Activated T-cell treated with anti-CD3 and anti-CD28 coated beads for 24 hours (primary cell): Measurements from ENCODE around the gene CARD10.

Experiments used
- DNase-seq: peaks from one replicate; pipeline ENCODE4 v3.0.0-alpha.2; 2020; ENCODE audit warnings: low read depth

The CARD10 gene

GRCh38 chr22:37519268-37520195, at the start of gene CARD10:
Gene CARD10, minus strand, starts transcription at chr22:37519415. Its CDS starts 215 bp downstream, at chr22:37519200.
- no peak for DNase-seq

- DNase-seq: no peak
Observed at GRCh38 chr22:37568448-37569008, 49.3 kb upstream of the CARD10 start.

- DNase-seq: no peak
Observed at GRCh38 chr22:37568012-37568411, 48.8 kb upstream of the CARD10 start.

GRCh38 chr22:37566903-37567798, 47.9 kb upstream of the CARD10 start:
- DNase-seq: peak; percentile 84

- DNase-seq: peak; percentile 11
Observed at GRCh38 chr22:37566329-37566837, 47.2 kb upstream of the CARD10 start.

GRCh38 chr22:37565830-37566229, 46.6 kb upstream of the CARD10 start:
- DNase-seq: no peak

GRCh38 chr22:37564111-37564711, 45.0 kb upstream of the CARD10 start:
- no peak for DNase-seq

GRCh38 chr22:37563153-37564081, 44.2 kb upstream of the CARD10 start:
- no peak for DNase-seq

GRCh38 chr22:37562049-37562875, 43.0 kb upstream of the CARD10 start:
- no peak for DNase-seq

- DNase-seq: peak; percentile 69
Observed at GRCh38 chr22:37561212-37562048, 42.2 kb upstream of the CARD10 start.

- no peak for DNase-seq
Observed at GRCh38 chr22:37560608-37561211, 41.5 kb upstream of the CARD10 start.

- no peak for DNase-seq
Observed at GRCh38 chr22:37559901-37560607, 40.8 kb upstream of the CARD10 start, which contains the start of gene CDC42EP1. Gene CDC42EP1, plus strand, starts transcription at chr22:37560480. Its CDS starts 5,870 bp downstream, at chr22:37566350.

- DNase-seq: no peak
Observed at GRCh38 chr22:37559521-37559900, 40.3 kb upstream of the CARD10 start.

- no peak for DNase-seq
Observed at GRCh38 chr22:37558815-37559214, 39.6 kb upstream of the CARD10 start.

- no peak for DNase-seq
Observed at GRCh38 chr22:37557321-37558001, 38.2 kb upstream of the CARD10 start.

GRCh38 chr22:37556710-37557109, 37.5 kb upstream of the CARD10 start:
- DNase-seq: no peak

- DNase-seq: no peak
Observed at GRCh38 chr22:37555029-37555428, 35.8 kb upstream of the CARD10 start.
